NCI-H69 (cell line): ENCODE data around the gene SMC4.
"Not testable (repeated sequence)": the region's sequence is repeated elsewhere in the genome, so short reads cannot be mapped to it uniquely, and the experiment has no call there.

ENCODE experiments used
- DNase-seq: peaks from one replicate; lab custom pipeline; 2025; lab: John Stamatoyannopoulos, UW

SMC4 gene

GRCh38 chr3:160446522-160447056 is 47.1 kb downstream of the SMC4 start:
- no peak for DNase-seq

GRCh38 chr3:160447544-160447943 is 48.1 kb downstream of the SMC4 start:
- no peak for DNase-seq

GRCh38 chr3:160448845-160449635 is 49.6 kb downstream of the SMC4 start:
- DNase-seq, result peak; percentile 80

- DNase-seq, result peak; percentile 91
These were observed 50.5 kb downstream of the SMC4 start, which contains the start of gene TRIM59 for GRCh38 chr3:160449636-160450598. Gene TRIM59, minus strand, starts transcription at chr3:160449786. Its CDS starts 10,603 bp downstream, at chr3:160439183.

GRCh38 chr3:160450846-160451245 is 51.4 kb downstream of the SMC4 start:
- DNase-seq, result no peak

GRCh38 chr3:160451602-160452001 is 52.2 kb downstream of the SMC4 start:
- DNase-seq, result no peak

GRCh38 chr3:160452251-160452650 is 52.8 kb downstream of the SMC4 start:
- DNase-seq, result not testable (repeated sequence)

GRCh38 chr3:160454995-160455394 is 55.5 kb downstream of the SMC4 start:
- DNase-seq, result peak; percentile 79

- no peak for DNase-seq
These were observed 56.4 kb downstream of the SMC4 start for GRCh38 chr3:160455846-160456245.

- no peak for DNase-seq
These were observed 58.7 kb downstream of the SMC4 start for GRCh38 chr3:160458151-160458550.

- DNase-seq, result no peak
These were observed 60.1 kb downstream of the SMC4 start for GRCh38 chr3:160459450-160459970.

- DNase-seq, result no peak
These were observed 60.6 kb downstream of the SMC4 start for GRCh38 chr3:160460033-160460432.

GRCh38 chr3:160464321-160464720 is 64.9 kb downstream of the SMC4 start:
- DNase-seq, result no peak

- no peak for DNase-seq
These were observed 65.5 kb downstream of the SMC4 start for GRCh38 chr3:160464971-160465370.

- no peak for DNase-seq
These were observed 70.7 kb downstream of the SMC4 start for GRCh38 chr3:160470181-160470580.

- DNase-seq, result no peak
These were observed 72.4 kb downstream of the SMC4 start for GRCh38 chr3:160471892-160472291.

- no peak for DNase-seq
These were observed 72.9 kb downstream of the SMC4 start for GRCh38 chr3:160472344-160472743.

- DNase-seq, result no peak
These were observed 73.8 kb downstream of the SMC4 start for GRCh38 chr3:160473221-160473620.

- DNase-seq, result no peak
These were observed 74.5 kb downstream of the SMC4 start for GRCh38 chr3:160473978-160474377.

GRCh38 chr3:160474416-160474838 is 75.0 kb downstream of the SMC4 start:
- DNase-seq, result no peak

- no peak for DNase-seq
These were observed 75.7 kb downstream of the SMC4 start for GRCh38 chr3:160475153-160475552.

- DNase-seq, result no peak
These were observed 76.4 kb downstream of the SMC4 start for GRCh38 chr3:160475884-160476283.
